ENCODE data around the gene RPS26. TPM values are rescaled to one million over a fixed set of nuclear protein-coding genes. Genes with fewer than 3 reads are reported as not detected.
A peak's percentile ranks its signal among the peaks of the same experiment; 100 is the strongest.

RPS26 gene
- polyA plus RNA-seq, 1 donor from 2014 or later, result 598 TPM

DNA sequence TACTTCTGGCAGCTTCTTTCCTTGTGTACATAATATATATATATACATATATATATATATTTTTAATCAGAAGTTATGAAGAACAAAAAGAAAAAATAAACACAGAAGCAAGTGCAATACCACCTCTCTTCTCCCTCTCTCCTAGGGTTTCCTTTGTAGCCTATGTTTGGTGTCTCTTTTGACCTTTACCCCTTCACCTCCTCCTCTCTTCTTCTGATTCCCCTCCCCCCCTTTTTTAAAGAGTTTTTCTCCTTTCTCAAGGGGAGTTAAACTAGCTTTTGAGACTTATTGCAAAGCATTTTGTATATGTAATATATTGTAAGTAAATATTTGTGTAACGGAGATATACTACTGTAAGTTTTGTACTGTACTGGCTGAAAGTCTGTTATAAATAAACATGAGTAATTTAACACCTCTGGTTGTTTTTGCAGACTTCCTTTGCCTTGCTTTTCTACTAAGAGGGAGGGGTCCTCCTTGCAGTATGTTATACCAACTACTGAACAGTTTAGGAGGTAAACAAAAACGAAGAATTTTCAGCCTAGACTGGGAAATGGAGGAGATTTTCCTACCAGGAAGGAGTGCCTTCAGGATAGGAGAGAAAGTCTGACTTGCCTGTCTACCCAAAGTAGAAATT lies 3.6 kb upstream of the RPS26 start:
- Histone ChIP-seq H4K20me1 (ENCODE audit: insufficient read depth) (no peaks in the 10 kb centered on the region), H3K9ac (ENCODE audit: low read length) (no peak overlapping the region), H3K36me3 (ENCODE audit: insufficient read depth, low read length) (no peaks in the 10 kb centered on the region), H3K4me2 (ENCODE audit: low read length) (no peak overlapping the region), H3K9me2 (ENCODE audit: insufficient read depth, low read length) (no peaks in the 10 kb centered on the region), H3K9me3 (ENCODE audit: low read length) (no peaks in the 10 kb centered on the region), H2AFZ (ENCODE audit: low read depth, low read length) (no peak overlapping the region), H3K79me2 (replicated peaks; ENCODE audit: insufficient read depth, low read length) (peaks cover 12% of the 10 kb centered on the region), H3F3A (ENCODE audit: insufficient read depth, low read length, poor library complexity, severe bottlenecking) (no peaks in the 10 kb centered on the region), H3K4me3 (ENCODE audit: low read length) (no peak overlapping the region), H3K27ac (ENCODE audit: low read length) (no peak overlapping the region), H3K27me3 (ENCODE audit: insufficient read depth, low read depth, low read length) (no peaks in the 10 kb centered on the region)
- TF ChIP-seq SMC3 (conservative IDR thresholded peaks at IDR 0.05; ENCODE audit: poor library complexity), result no peak
- TF ChIP-seq CTCF (IDR thresholded peaks at IDR 0.05; ENCODE audit: poor library complexity, severe bottlenecking), result no peak
- TF ChIP-seq POLR2AphosphoS5 (IDR thresholded peaks at IDR 0.05), result no peak
- TF ChIP-seq REST (IDR thresholded peaks at IDR 0.05; ENCODE audit: borderline replicate concordance), result no peak
- TF ChIP-seq RAD21 (conservative IDR thresholded peaks at IDR 0.05), result no peak
- no peak for TF ChIP-seq MXI1 (conservative IDR thresholded peaks at IDR 0.05; ENCODE audit: poor library complexity, severe bottlenecking)
- no peak for TF ChIP-seq EZH2 (IDR thresholded peaks at IDR 0.05; ENCODE audit: borderline replicate concordance, insufficient read depth, low read length, poor library complexity, severe bottlenecking)
- TF ChIP-seq TAF1 (IDR thresholded peaks at IDR 0.05; ENCODE audit: low read depth), result no peak
- TF ChIP-seq EP300 (conservative IDR thresholded peaks at IDR 0.05; ENCODE audit: poor library complexity, severe bottlenecking), result no peak

GRCh38 chr12:56040151-56040550 lies 1.6 kb upstream of the RPS26 start:
- Histone ChIP-seq H3K4me2 (ENCODE audit: low read length) (no peak overlapping the region), H2AFZ (ENCODE audit: low read depth, low read length) (no peak overlapping the region), H3K9me2 (ENCODE audit: insufficient read depth, low read length) (no peaks in the 10 kb centered on the region), H3K79me2 (replicated peaks; ENCODE audit: insufficient read depth, low read length) (peaks cover 21% of the 10 kb centered on the region), H3K9ac (ENCODE audit: low read length) (no peak overlapping the region), H3K27ac (ENCODE audit: low read length) (peak overlapping the region; percentile 98), H3K4me3 (ENCODE audit: low read length) (no peak overlapping the region), H4K20me1 (ENCODE audit: insufficient read depth) (no peaks in the 10 kb centered on the region), H3F3A (ENCODE audit: insufficient read depth, low read length, poor library complexity, severe bottlenecking) (no peaks in the 10 kb centered on the region), H3K9me3 (ENCODE audit: low read length) (no peaks in the 10 kb centered on the region), H3K27me3 (ENCODE audit: insufficient read depth, low read depth, low read length) (no peaks in the 10 kb centered on the region), H3K36me3 (ENCODE audit: insufficient read depth, low read length) (no peaks in the 10 kb centered on the region)
- no peak for TF ChIP-seq REST (IDR thresholded peaks at IDR 0.05; ENCODE audit: borderline replicate concordance)
- TF ChIP-seq CTCF (IDR thresholded peaks at IDR 0.05; ENCODE audit: poor library complexity, severe bottlenecking), result no peak
- no peak for TF ChIP-seq TAF1 (IDR thresholded peaks at IDR 0.05; ENCODE audit: low read depth)
- no peak for TF ChIP-seq POLR2AphosphoS5 (IDR thresholded peaks at IDR 0.05)
- no peak for TF ChIP-seq RAD21 (conservative IDR thresholded peaks at IDR 0.05)
- TF ChIP-seq EZH2 (IDR thresholded peaks at IDR 0.05; ENCODE audit: borderline replicate concordance, insufficient read depth, low read length, poor library complexity, severe bottlenecking), result no peak
- no peak for TF ChIP-seq EP300 (conservative IDR thresholded peaks at IDR 0.05; ENCODE audit: poor library complexity, severe bottlenecking)
- TF ChIP-seq SMC3 (conservative IDR thresholded peaks at IDR 0.05; ENCODE audit: poor library complexity), result no peak
- TF ChIP-seq MXI1 (conservative IDR thresholded peaks at IDR 0.05; ENCODE audit: poor library complexity, severe bottlenecking), result no peak

All from neural cell (in vitro differentiated cells).